ENCODE measurements around the gene LTBP2.

GRCh38 chr14:74551431-74552371, 60.3 kb downstream of the LTBP2 start:
- TF ChIP-seq CTCF (IDR thresholded peaks at IDR 0.05 in 4 of 5, conservative IDR thresholded peaks at IDR 0.05 in 1 of 5): no peak
- no peak for TF ChIP-seq POLR2A (IDR thresholded peaks at IDR 0.05)
